Small intestine (tissue), 7 donors: Measurements from ENCODE around the gene ZMYND11. TPM values are rescaled to one million over a fixed set of nuclear protein-coding genes. Genes with fewer than 3 reads are reported as not detected.

Experiments
- DNase-seq, 2 donors: peaks; one replicate each; pipeline versions ENCODE4 v3.0.0 to v3.0.0-alpha.2; 2013
- FAIRE-seq: peaks from 2 replicates; lab custom pipeline; 2012; peaks lifted over from hg19 to GRCh38; lab: Jason Lieb, UNC
- H3K27ac ChIP-seq, 3 donors: one replicate each; pipeline ENCODE4 v1.5.1; 2013; ENCODE audit warnings: low read length in 2 of 3, mild to moderate bottlenecking in 2 of 3, control low read depth in 1 of 3, inconsistent platforms in 1 of 3, low read depth in 1 of 3, moderate library complexity in 1 of 3
- H3K27me3 ChIP-seq, 3 donors: one replicate each; pipeline ENCODE4 v1.6.1; 2013; ENCODE audit warnings: low read length in 3 of 3, inconsistent platforms in 1 of 3; ENCODE audit not compliant: control insufficient read depth in 3 of 3, insufficient read depth in 3 of 3
- H3K36me3 ChIP-seq, 3 donors: one replicate each; pipeline ENCODE4 v1.6.1; 2013; ENCODE audit warnings: low read length in 3 of 3, inconsistent platforms in 1 of 3, low read depth in 1 of 3, mild to moderate bottlenecking in 1 of 3, moderate library complexity in 1 of 3; ENCODE audit not compliant: control insufficient read depth in 3 of 3, insufficient read depth in 2 of 3
- H3K4me1 ChIP-seq, 3 donors: one replicate each; pipeline ENCODE4 v1.6.1; 2013; ENCODE audit warnings: low read length in 2 of 3, inconsistent platforms in 1 of 3, low read depth in 1 of 3, mild to moderate bottlenecking in 1 of 3, moderate library complexity in 1 of 3; ENCODE audit not compliant: control insufficient read depth in 3 of 3, insufficient read depth in 2 of 3
- H3K4me3 ChIP-seq, 3 donors: one replicate each; pipeline ENCODE4 v1.5.1; 2013; ENCODE audit warnings: low read length in 3 of 3, control low read depth in 1 of 3, inconsistent platforms in 1 of 3, low read depth in 1 of 3, mild to moderate bottlenecking in 1 of 3, moderate library complexity in 1 of 3
- H3K9me3 ChIP-seq, 2 donors: one replicate each; pipeline ENCODE4 v1.6.1; 2013; ENCODE audit warnings: low read depth in 1 of 2, low read length in 1 of 2; ENCODE audit not compliant: control insufficient read depth in 2 of 2, insufficient read depth in 1 of 2
- WGBS, 3 donors: extraction: QIAGEN DNeasy Blood & Tissue Kit; methylation state at CpG; one replicate each; pipeline ENCODE4 v1.1.7; 2013; 5-methylcytosine and 5-hydroxymethylcytosine counted together
- polyA plus RNA-seq, 4 donors: library from polyadenylated mRNA; stranded (reverse) in 3 of 4; unstranded in 1 of 4; fragments of 200-250 nt in 3 of 4; fragments of 120-200 nt in 1 of 4; gene quantifications; one replicate each; pipeline versions ENCODE4 v1.2.1 to v1.2.3, GENCODE V29; 2013
- donor health status: healthy with polysubstance abuse.
- donor health status: control.
- donor health status: control.
- donor health status: Bipolar disorder and iron deficiency.
- donor health status: healthy.

ZMYND11 gene
- polyA plus RNA-seq, 4 donors, result 21.7 to 57.6 (median 27.0) TPM

- no peaks in the 10 kb centered on the region for H3K27me3 ChIP-seq
- FAIRE-seq (no peak), DNase-seq (no peak)
- no peak overlapping the region for H3K4me3 ChIP-seq
- WGBS, 3 donors, result 66 to 74% (median 67%) methylated on average over 8 of the region's 8 CpGs
- H3K27ac ChIP-seq, result no peak overlapping the region
- no peaks in the 10 kb centered on the region for H3K36me3 ChIP-seq
- H3K9me3 ChIP-seq, result no peaks in the 10 kb centered on the region
- H3K4me1 ChIP-seq, result no peaks in the 10 kb centered on the region
These were observed 131.7 kb downstream of the ZMYND11 start for GRCh38 chr10:266974-267425.

- 92 to 93% (median 92%) methylated on average over 11 of the region's 11 CpGs for WGBS, 3 donors
- DNase-seq, result no peak
- no peak for FAIRE-seq
These were observed 132.4 kb downstream of the ZMYND11 start for GRCh38 chr10:267705-268104.

GRCh38 chr10:269440-270074 is 134.3 kb downstream of the ZMYND11 start:
- Histone ChIP-seq H3K27ac (no peak overlapping the region), H3K36me3 (peaks cover 0 to 7% (median 0%) of the 10 kb centered on the region in 3 donors), H3K9me3 (no peaks in the 10 kb centered on the region), H3K4me3 (no peak overlapping the region), H3K27me3 (no peaks in the 10 kb centered on the region), H3K4me1 (no peaks in the 10 kb centered on the region)
- DNase-seq (no peak), FAIRE-seq (no peak)
- 72 to 80% (median 77%) methylated on average over 10 of the region's 10 CpGs for WGBS, 3 donors

More at GRCh38 chr10:267705-268104, 132.4 kb downstream of the ZMYND11 start:
- Histone ChIP-seq H3K9me3 (no peaks in the 10 kb centered on the region), H3K4me3 (no peak overlapping the region), H3K27ac (no peak overlapping the region), H3K36me3 (peaks cover 0 to under 1% (median 0%) of the 10 kb centered on the region in 3 donors), H3K27me3 (no peaks in the 10 kb centered on the region), H3K4me1 (no peaks in the 10 kb centered on the region)

GRCh38 chr10:271201-271600 is 135.9 kb downstream of the ZMYND11 start:
- H3K4me3 ChIP-seq, result no peak overlapping the region
- no peaks in the 10 kb centered on the region for H3K27me3 ChIP-seq
- FAIRE-seq (no peak), DNase-seq (no peak)
- no peaks in the 10 kb centered on the region for H3K9me3 ChIP-seq
- 72 to 92% (median 83%) methylated on average over 3 of the region's 3 CpGs for WGBS, 3 donors
- no peaks in the 10 kb centered on the region for H3K4me1 ChIP-seq
- H3K36me3 ChIP-seq, result peaks cover 0 to 14% (median 0%) of the 10 kb centered on the region in 3 donors
- H3K27ac ChIP-seq, result no peak overlapping the region

- Histone ChIP-seq H3K9me3 (no peaks in the 10 kb centered on the region), H3K36me3 (peaks cover 0 to 14% (median 0%) of the 10 kb centered on the region in 3 donors), H3K4me3 (no peak overlapping the region), H3K4me1 (no peaks in the 10 kb centered on the region), H3K27ac (no peak overlapping the region), H3K27me3 (no peaks in the 10 kb centered on the region)
- WGBS, 3 donors, result 90 to 95% (median 93%) methylated on average over 6 of the region's 6 CpGs
- no peak for DNase-seq
- FAIRE-seq, result no peak
These were observed 136.5 kb downstream of the ZMYND11 start for GRCh38 chr10:271722-272121.

- H3K4me1 ChIP-seq, result no peaks in the 10 kb centered on the region
- H3K27me3 ChIP-seq, result no peaks in the 10 kb centered on the region
- DNase-seq, result no peak
- peaks cover 0 to 26% (median 3%) of the 10 kb centered on the region in 3 donors for H3K36me3 ChIP-seq
- no peaks in the 10 kb centered on the region for H3K9me3 ChIP-seq
- H3K4me3 ChIP-seq, result no peak overlapping the region
- H3K27ac ChIP-seq, result no peak overlapping the region
- FAIRE-seq, result no peak
- WGBS, 3 donors, result 92 to 96% (median 94%) methylated on average over 16 of the region's 16 CpGs
These were observed 137.8 kb downstream of the ZMYND11 start for GRCh38 chr10:273088-273487.

- no peaks in the 10 kb centered on the region for H3K4me1 ChIP-seq
- DNase-seq (no peak), FAIRE-seq (no peak)
- H3K4me3 ChIP-seq, result no peak overlapping the region
- peaks cover 0 to 44% (median 3%) of the 10 kb centered on the region in 3 donors for H3K36me3 ChIP-seq
- H3K27me3 ChIP-seq, result no peaks in the 10 kb centered on the region
- 82 to 91% (median 84%) methylated on average over 2 of the region's 2 CpGs for WGBS, 3 donors
- H3K9me3 ChIP-seq, result no peaks in the 10 kb centered on the region
- H3K27ac ChIP-seq, result no peak overlapping the region
These were observed 139.6 kb downstream of the ZMYND11 start for GRCh38 chr10:274866-275265.

GRCh38 chr10:275680-276079 is 140.4 kb downstream of the ZMYND11 start:
- WGBS, 3 donors, result 94 to 95% (median 95%) methylated on average over 18 of the region's 18 CpGs
- no peak overlapping the region for H3K27ac ChIP-seq
- H3K4me3 ChIP-seq, result no peak overlapping the region
- no peak for FAIRE-seq
- H3K36me3 ChIP-seq, result peaks cover 0 to 51% (median 3%) of the 10 kb centered on the region in 3 donors
- no peaks in the 10 kb centered on the region for H3K27me3 ChIP-seq
- H3K9me3 ChIP-seq, result no peaks in the 10 kb centered on the region
- no peak for DNase-seq
- H3K4me1 ChIP-seq, result no peaks in the 10 kb centered on the region
